K562 (cell line): ENCODE measurements around the gene MEGF9. TPM values are rescaled to one million over a fixed set of nuclear protein-coding genes. Genes with fewer than 3 reads are reported as not detected.
A peak's percentile ranks its signal among the peaks of the same experiment; 100 is the strongest.

Experiments
- ATF3 ChIP-seq, 2 experiments: fragments of 450-650 bp in 1 of 2; sonication (generic) in 1 of 2; formaldehyde crosslinking in 1 of 2; IDR thresholded peaks in 1 of 2; conservative IDR thresholded peaks in 1 of 2; 2 replicates each; pipeline versions ENCODE4 v1.6.1 to v1.8.1; 2016 to 2023; ENCODE audit warnings: mild to moderate bottlenecking in 2 of 2, moderate library complexity in 2 of 2, inconsistent platforms in 1 of 2, missing genetic modification reagents in 1 of 2
- BCL6 ChIP-seq: fragments of 250-450 bp; sonication (Bioruptor Pico); IDR thresholded peaks from 2 replicates; pipeline ENCODE4 v1.4.0; 2020
- FOXP4 ChIP-seq: sonication (generic); formaldehyde crosslinking; IDR thresholded peaks from 2 replicates; pipeline ENCODE4 v1.8.0; 2022; ENCODE audit warnings: mild to moderate bottlenecking, missing genetic modification reagents, borderline replicate concordance
- HDAC2 ChIP-seq: fragments of 450-650 bp; IDR thresholded peaks from 2 replicates; pipeline ENCODE4 v1.6.1; 2016; ENCODE audit warnings: mild to moderate bottlenecking
- KHSRP ChIP-seq: fragments of 450-650 bp; IDR thresholded peaks from 2 replicates; pipeline ENCODE4 v1.6.1; 2017
- LEF1 ChIP-seq: fragments of 450-650 bp; IDR thresholded peaks from 2 replicates; pipeline ENCODE4 v1.6.1; 2016; ENCODE audit warnings: mild to moderate bottlenecking
- MAZ ChIP-seq, 2 experiments: fragments of 450-650 bp in 1 of 2; sonication (generic) in 1 of 2; formaldehyde crosslinking; IDR thresholded peaks in 1 of 2; conservative IDR thresholded peaks in 1 of 2; 2 replicates each; pipeline versions ENCODE4 v1.4.0 to v1.5.0; 2020; ENCODE audit warnings: mild to moderate bottlenecking in 1 of 2, missing genetic modification reagents in 1 of 2
- MCM5 ChIP-seq: fragments of 450-650 bp; IDR thresholded peaks from 2 replicates; pipeline ENCODE4 v1.6.1; 2016; ENCODE audit warnings: low read depth
- NONO ChIP-seq, 2 experiments: fragments of 200-400 bp in 1 of 2; fragments of 450-650 bp in 1 of 2; formaldehyde crosslinking in 1 of 2; IDR thresholded peaks; 2 replicates each; pipeline ENCODE4 v1.6.1; 2017; ENCODE audit warnings: low read depth in 2 of 2, mild to moderate bottlenecking in 2 of 2, moderate library complexity in 2 of 2, low read length in 1 of 2
- RAD51 ChIP-seq: fragments of 450-650 bp; IDR thresholded peaks from 2 replicates; pipeline ENCODE4 v1.7.1; 2016; ENCODE audit warnings: low read depth, mild to moderate bottlenecking, borderline replicate concordance
- SMAD4 ChIP-seq: fragments of 250-450 bp; sonication (Bioruptor Pico); conservative IDR thresholded peaks from 2 replicates; pipeline ENCODE4 v1.8.0; 2021; ENCODE audit warnings: inconsistent platforms, mild to moderate bottlenecking, moderate library complexity
- SUPT5H ChIP-seq: fragments of 450-650 bp; IDR thresholded peaks from 2 replicates; pipeline ENCODE4 v1.6.1; 2016
- ZBTB34 ChIP-seq: fragments of 250-450 bp; sonication (Bioruptor Pico); IDR thresholded peaks from 2 replicates; pipeline ENCODE4 v1.8.0; 2021; ENCODE audit warnings: mild to moderate bottlenecking, moderate library complexity
- ZBTB9 ChIP-seq: fragments of 450-650 bp; formaldehyde crosslinking; IDR thresholded peaks from 2 replicates; pipeline ENCODE4 v1.4.0; 2020; ENCODE audit warnings: mild to moderate bottlenecking, moderate library complexity
- ZFPM2 ChIP-seq: fragments of 250-450 bp; sonication (Bioruptor Pico); IDR thresholded peaks from 2 replicates; pipeline ENCODE4 v1.5.1; 2022; ENCODE audit warnings: mild to moderate bottlenecking
- ZNF695 ChIP-seq: fragments of 450-650 bp; formaldehyde crosslinking; IDR thresholded peaks from 2 replicates; pipeline ENCODE4 v1.4.0; 2020; ENCODE audit warnings: mild to moderate bottlenecking, moderate library complexity
- ZNF717 ChIP-seq: fragments of 250-450 bp; sonication (Bioruptor Pico); IDR thresholded peaks from 2 replicates; pipeline ENCODE4 v1.5.0; 2021
- polyA plus RNA-seq, 8 experiments: library from polyadenylated mRNA; depleted of rRNA in 4 of 8; stranded (reverse) in 5 of 8; unstranded in 3 of 8; fragments of >200 nt; fragmentation: Nextera tagmentation in 2 of 8; fragmentation: Illumina TruSeq in 1 of 8; extraction: Ambion mirVana in 2 of 8; extraction: Trizol in 1 of 8; gene quantifications; 2 replicates each; pipeline versions ENCODE4 v1.2.1 to v1.2.3, GENCODE V29; 2011 to 2014; ENCODE audit warnings: inconsistent platforms in 1 of 8, missing spikeins in 1 of 8
- total RNA-seq, 7 experiments: library from RNA; depleted of rRNA in 6 of 7; stranded (reverse); fragments of >200 nt in 6 of 7; fragmentation: Illumina TruSeq in 2 of 7; extraction: Trizol in 2 of 7; gene quantifications; 2 replicates each; pipeline versions ENCODE4 v1.2.1 to v1.2.3, GENCODE V29; 2011 to 2021; ENCODE audit warnings: low replicate concordance in 1 of 7
- TF ChIP-seq, protein P1 (sequence below): sonication (generic); formaldehyde crosslinking; IDR thresholded peaks from 2 replicates; pipeline ENCODE4 v1.8.0; 2023; ENCODE audit warnings: mild to moderate bottlenecking, missing genetic modification reagents
- TF ChIP-seq, protein P2 (sequence below), 2 experiments: fragments of 200-800 bp in 1 of 2; sonication (Bioruptor generic) in 1 of 2; sonication (generic) in 1 of 2; formaldehyde crosslinking in 1 of 2; IDR thresholded peaks in 1 of 2; conservative IDR thresholded peaks in 1 of 2; 2 replicates each; pipeline versions ENCODE4 v1.5.0 to v1.6.1; 2016 to 2020; ENCODE audit warnings: missing compliant biosample characterization in 1 of 2, missing genetic modification characterization in 1 of 2, missing genetic modification reagents in 1 of 2

Gene MEGF9
- total and polyA plus RNA-seq, 9 of the 15 experiments (the other 6 are each of a cell fraction or from before 2014, with no cell fraction given): 2.1 to 6.2 (median 3.8) TPM

- no peak for TF ChIP-seq ZBTB9 (CRISPR knock-in tag)
- TF ChIP-seq SMAD4 (CRISPR knock-in tag): peak; percentile 78
- peak; percentile 48 to 73; a peak in 3 of 4 replicates for TF ChIP-seq MAZ (CRISPR knock-in tag; conservative IDR thresholded peaks at IDR 0.05 in 1 of 2, IDR thresholded peaks at IDR 0.05 in 1 of 2)
- TF ChIP-seq RAD51: peak; percentile 94
- no peak for TF ChIP-seq LEF1
- no peak for TF ChIP-seq BCL6
- no peak for TF ChIP-seq ZFPM2 (CRISPR knock-in tag)
- TF ChIP-seq, protein P1, sequence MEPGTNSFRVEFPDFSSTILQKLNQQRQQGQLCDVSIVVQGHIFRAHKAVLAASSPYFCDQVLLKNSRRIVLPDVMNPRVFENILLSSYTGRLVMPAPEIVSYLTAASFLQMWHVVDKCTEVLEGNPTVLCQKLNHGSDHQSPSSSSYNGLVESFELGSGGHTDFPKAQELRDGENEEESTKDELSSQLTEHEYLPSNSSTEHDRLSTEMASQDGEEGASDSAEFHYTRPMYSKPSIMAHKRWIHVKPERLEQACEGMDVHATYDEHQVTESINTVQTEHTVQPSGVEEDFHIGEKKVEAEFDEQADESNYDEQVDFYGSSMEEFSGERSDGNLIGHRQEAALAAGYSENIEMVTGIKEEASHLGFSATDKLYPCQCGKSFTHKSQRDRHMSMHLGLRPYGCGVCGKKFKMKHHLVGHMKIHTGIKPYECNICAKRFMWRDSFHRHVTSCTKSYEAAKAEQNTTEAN (CRISPR knock-in tag): no peak
- TF ChIP-seq MCM5: no peak
- peak; percentile 67; the same call in 1 of the 2 replicates for TF ChIP-seq FOXP4 (CRISPR knock-in tag)
- no peak for TF ChIP-seq ZBTB34
- TF ChIP-seq ATF3 (IDR thresholded peaks at IDR 0.05): no peak
- no peak for TF ChIP-seq ATF3 (CRISPR knock-in tag; conservative IDR thresholded peaks at IDR 0.05)
- TF ChIP-seq, protein P2, sequence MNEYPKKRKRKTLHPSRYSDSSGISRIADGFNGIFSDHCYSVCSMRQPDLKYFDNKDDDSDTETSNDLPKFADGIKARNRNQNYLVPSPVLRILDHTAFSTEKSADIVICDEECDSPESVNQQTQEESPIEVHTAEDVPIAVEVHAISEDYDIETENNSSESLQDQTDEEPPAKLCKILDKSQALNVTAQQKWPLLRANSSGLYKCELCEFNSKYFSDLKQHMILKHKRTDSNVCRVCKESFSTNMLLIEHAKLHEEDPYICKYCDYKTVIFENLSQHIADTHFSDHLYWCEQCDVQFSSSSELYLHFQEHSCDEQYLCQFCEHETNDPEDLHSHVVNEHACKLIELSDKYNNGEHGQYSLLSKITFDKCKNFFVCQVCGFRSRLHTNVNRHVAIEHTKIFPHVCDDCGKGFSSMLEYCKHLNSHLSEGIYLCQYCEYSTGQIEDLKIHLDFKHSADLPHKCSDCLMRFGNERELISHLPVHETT (CRISPR knock-in tag; conservative IDR thresholded peaks at IDR 0.05 in 1 of 2, IDR thresholded peaks at IDR 0.05 in 1 of 2): peak in 1 of 2 experiments; percentile 91; a peak in 2 of 4 replicates
- no peak for TF ChIP-seq ZNF695 (CRISPR knock-in tag)
- no peak for TF ChIP-seq ZNF717 (CRISPR knock-in tag)
- peak; percentile 71; the same call in 1 of the 2 replicates for TF ChIP-seq SUPT5H
- no peak for TF ChIP-seq KHSRP
- TF ChIP-seq NONO (IDR thresholded peaks at IDR 0.05; ENCODE audit: low read depth in 2 of 2, low read length in 1 of 2): peak; percentile 35 to 37; a peak in 2 of 4 replicates
- TF ChIP-seq HDAC2: no peak
These were observed at the start of gene MEGF9 (continued) for GRCh38 chr9:120714088-120714845.
